Adrenal gland (tissue), 12 donors: ENCODE measurements around the gene RBM39. TPM values are rescaled to one million over a fixed set of nuclear protein-coding genes. Genes with fewer than 3 reads are reported as not detected.
"Not testable (repeated sequence)": the region's sequence is repeated elsewhere in the genome, so short reads cannot be mapped to it uniquely, and the experiment has no call there.

Experiments
- DNase-seq, 7 donors: peaks; one replicate each; pipeline ENCODE4 v3.0.0-alpha.2; 2019 to 2020
- H3K27ac ChIP-seq, 5 donors: fragments of 200-600 bp; sonication (generic) in 4 of 5; 1 replicate in 3 of 5; 2 replicates in 2 of 5; pipeline versions ENCODE4 v1.5.1 to v1.8.0; 2016 to 2020; ENCODE audit warnings: mild to moderate bottlenecking in 1 of 5
- H3K27me3 ChIP-seq: fragments of 200-600 bp; 2 replicates; pipeline ENCODE4 v1.8.0; 2021
- H3K36me3 ChIP-seq, 2 donors: fragments of 200-600 bp; replicated peaks in 1 of 2; 1 replicate in 1 of 2; 2 replicates in 1 of 2; pipeline versions ENCODE4 v1.5.1 to v1.8.0; 2018 to 2022
- H3K4me1 ChIP-seq, 2 donors: fragments of 200-600 bp; replicated peaks in 1 of 2; 1 replicate in 1 of 2; 2 replicates in 1 of 2; pipeline versions ENCODE4 v1.5.1 to v1.8.0; 2018 to 2021
- H3K4me3 ChIP-seq, 4 donors: fragments of 200-600 bp; sonication (generic) in 3 of 4; one replicate each; pipeline ENCODE4 v1.5.1; 2016 to 2018
- H3K9me3 ChIP-seq, 3 donors: fragments of 200-600 bp; sonication (generic) in 1 of 3; replicated peaks in 1 of 3; 1 replicate in 2 of 3; 2 replicates in 1 of 3; pipeline versions ENCODE4 v1.5.1 to v1.8.0; 2016 to 2021
- POLR2A ChIP-seq, 2 donors: fragments of 450-650 bp; IDR thresholded peaks; one replicate each; pipeline ENCODE4 v1.6.1; 2017; ENCODE audit warnings: antibody characterized with exemption in 2 of 2, mild to moderate bottlenecking in 2 of 2, moderate library complexity in 1 of 2
- WGBS, 4 donors: extraction: QIAGEN DNeasy Blood & Tissue Kit in 2 of 4; methylation state at CpG; one replicate each; pipeline versions ENCODE4 v1.1.5 to v1.1.7; 2013 to 2017; 5-methylcytosine and 5-hydroxymethylcytosine counted together
- intact Hi-C, 2 donors: fragments of 100-400 bp; cut with DNase I; formaldehyde crosslinking; loops; one replicate each; pipeline versions ENCODE4 v1.14.1 to v1.15.0; 2022 to 2023
- polyA plus RNA-seq, 3 donors: library from polyadenylated mRNA; stranded (reverse); fragments of 200-250 nt in 2 of 3; fragments of 350-450 nt in 1 of 3; fragmentation: Illumina TruSeq in 1 of 3; extraction: RNeasy Lipid Tissue Mini Kit (QIAGEN cat#74804) in 1 of 3; gene quantifications; one replicate each; pipeline ENCODE4 v1.2.3, GENCODE V29; 2013 to 2014
- total RNA-seq, 9 donors: library from RNA; depleted of rRNA in 4 of 9; stranded (reverse); fragments of >200 nt in 4 of 9; fragments of 120-200 nt in 1 of 9; fragmentation: NEBNext Ultra II Directional in 1 of 9; extraction: Animal tissue kit (Norgen Biotek cat#: 25700) in 1 of 9; gene quantifications; one replicate each; pipeline versions ENCODE4 v1.1.0 to v1.2.4, GENCODE V29; 2013 to 2023
- TF ChIP-seq, protein P1 (sequence below), 6 experiments: fragments of 450-650 bp in 4 of 6; fragments of 200-600 bp in 2 of 6; sonication (generic) in 1 of 6; IDR thresholded peaks; 1 replicate in 5 of 6; 2 replicates in 1 of 6; pipeline versions ENCODE4 v1.5.1 to v1.8.0; 2016 to 2021; ENCODE audit warnings: antibody characterized with exemption in 6 of 6, mild to moderate bottlenecking in 2 of 6, moderate library complexity in 1 of 6
- donor health status: healthy with polysubstance abuse.
- donor health status: Bipolar disorder and iron deficiency.
- donor health status: DM: yes; HTN: yes; CAD: no.
- donor health status: DM: no; HTN: no; CAD: no.
- donor health status: DM: no; HTN: no; CAD: no.
- donor health status: DM: yes; HTN: yes; CAD: no.

The RBM39 gene
- total and polyA plus RNA-seq, 12 donors = 111 to 714 (median 267) TPM

DNA sequence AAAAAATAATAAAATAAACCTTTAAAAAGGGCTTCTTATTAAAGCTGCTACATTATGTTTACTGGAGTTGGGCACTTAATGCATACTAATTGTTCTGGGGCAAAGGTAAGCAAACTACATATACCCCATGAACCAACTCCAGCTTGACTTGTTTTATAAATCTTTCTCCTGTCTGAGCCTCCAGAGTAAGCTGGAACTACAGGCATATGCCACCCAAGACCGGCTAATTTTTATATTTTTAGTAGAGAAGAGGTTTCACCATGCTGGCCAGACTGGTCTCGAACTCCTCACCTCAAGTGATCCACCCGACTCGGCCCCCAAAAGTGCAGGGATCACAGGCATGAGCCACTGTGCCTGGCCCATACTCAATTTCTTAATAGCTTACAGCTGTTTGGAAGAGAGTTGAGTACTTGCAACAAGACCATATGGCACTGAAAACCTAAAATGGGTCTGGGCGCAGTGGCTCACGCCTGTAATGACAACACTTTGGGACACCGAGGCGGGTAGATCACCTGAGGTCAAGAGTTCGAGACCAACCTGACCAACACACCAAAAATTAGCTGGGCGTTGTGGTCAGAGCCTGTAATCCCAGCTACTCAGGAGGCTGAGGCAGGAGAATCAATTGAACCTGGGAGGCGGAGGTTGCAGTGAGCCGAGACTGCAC is 23.0 kb downstream of the RBM39 start:
- peaks cover 0 to 100% of the 10 kb centered on the region in 2 donors for H3K36me3 ChIP-seq
- no peaks in the 10 kb centered on the region for H3K27me3 ChIP-seq
- no peak overlapping the region for H3K4me3 ChIP-seq
- H3K9me3 ChIP-seq = no peaks in the 10 kb centered on the region
- intact Hi-C loops = no loop called here
- WGBS, 4 donors = 84 to 90% (median 86%) methylated on average over 12 of the region's 12 CpGs
- peaks cover 0 to 21% of the 10 kb centered on the region in 2 donors for H3K4me1 ChIP-seq
- peak in 1 of 7 donors; percentile 55 for DNase-seq
- H3K27ac ChIP-seq = no peak overlapping the region
- TF ChIP-seq, protein P1, sequence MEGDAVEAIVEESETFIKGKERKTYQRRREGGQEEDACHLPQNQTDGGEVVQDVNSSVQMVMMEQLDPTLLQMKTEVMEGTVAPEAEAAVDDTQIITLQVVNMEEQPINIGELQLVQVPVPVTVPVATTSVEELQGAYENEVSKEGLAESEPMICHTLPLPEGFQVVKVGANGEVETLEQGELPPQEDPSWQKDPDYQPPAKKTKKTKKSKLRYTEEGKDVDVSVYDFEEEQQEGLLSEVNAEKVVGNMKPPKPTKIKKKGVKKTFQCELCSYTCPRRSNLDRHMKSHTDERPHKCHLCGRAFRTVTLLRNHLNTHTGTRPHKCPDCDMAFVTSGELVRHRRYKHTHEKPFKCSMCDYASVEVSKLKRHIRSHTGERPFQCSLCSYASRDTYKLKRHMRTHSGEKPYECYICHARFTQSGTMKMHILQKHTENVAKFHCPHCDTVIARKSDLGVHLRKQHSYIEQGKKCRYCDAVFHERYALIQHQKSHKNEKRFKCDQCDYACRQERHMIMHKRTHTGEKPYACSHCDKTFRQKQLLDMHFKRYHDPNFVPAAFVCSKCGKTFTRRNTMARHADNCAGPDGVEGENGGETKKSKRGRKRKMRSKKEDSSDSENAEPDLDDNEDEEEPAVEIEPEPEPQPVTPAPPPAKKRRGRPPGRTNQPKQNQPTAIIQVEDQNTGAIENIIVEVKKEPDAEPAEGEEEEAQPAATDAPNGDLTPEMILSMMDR (IDR thresholded peaks at IDR 0.05) = no peak
- TF ChIP-seq POLR2A (IDR thresholded peaks at IDR 0.05) = no peak

DNA sequence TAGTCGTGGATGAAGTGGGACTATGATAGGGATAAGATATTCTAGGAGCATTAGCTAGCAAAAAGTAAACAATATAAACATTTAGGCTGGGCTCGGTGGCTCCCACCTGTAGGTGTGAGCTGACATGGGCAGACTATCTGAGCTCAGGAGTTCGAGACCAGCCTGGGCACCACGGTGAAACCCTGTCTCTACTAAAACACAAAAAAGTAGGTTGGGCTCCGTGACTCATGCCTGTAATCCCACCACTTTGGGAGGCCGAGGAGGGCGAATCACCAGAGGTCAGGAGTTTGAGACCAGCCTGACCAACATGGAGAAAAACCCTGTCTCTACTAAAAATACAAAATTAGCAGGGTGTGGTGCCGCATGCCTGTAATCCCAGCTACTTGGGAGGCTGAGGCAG is 23.7 kb downstream of the RBM39 start:
- WGBS, 4 donors = 75 to 82% (median 79%) methylated on average over 8 of the region's 8 CpGs
- H3K27ac ChIP-seq, H3K4me3 ChIP-seq, H3K9me3 ChIP-seq, H3K27me3 ChIP-seq, intact Hi-C loops, DNase-seq: not testable (repeated sequence)
- H3K4me1 ChIP-seq = peaks cover 0 to 16% of the 10 kb centered on the region in 2 donors
- H3K36me3 ChIP-seq = peaks cover 0 to 100% of the 10 kb centered on the region in 2 donors

DNA sequence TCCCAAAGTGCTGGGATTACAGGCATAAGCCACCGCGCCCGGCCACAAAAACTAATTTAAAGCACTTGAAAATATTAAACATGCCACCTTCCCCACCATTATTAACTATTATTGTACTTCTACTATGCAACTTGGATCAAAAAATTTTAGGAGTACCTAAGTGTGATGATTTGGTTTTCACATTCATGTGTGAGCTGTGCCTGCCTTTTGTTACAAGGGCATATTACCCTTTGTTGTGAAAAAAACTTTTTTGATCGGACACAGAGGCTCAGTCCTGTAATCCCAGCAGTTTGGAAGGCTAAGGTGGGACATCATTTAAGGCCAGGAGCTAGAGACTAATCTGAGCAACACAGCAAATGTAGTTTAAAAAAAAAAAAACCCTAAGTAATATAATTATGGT is 25.7 kb downstream of the RBM39 start:
- WGBS, 4 donors = 87 to 95% (median 93%) methylated on average over 4 of the region's 4 CpGs
- no peak for TF ChIP-seq POLR2A (IDR thresholded peaks at IDR 0.05)
- TF ChIP-seq, protein P1 (IDR thresholded peaks at IDR 0.05) = no peak
- Histone ChIP-seq H3K27me3 (no peaks in the 10 kb centered on the region), H3K36me3 (peaks cover 0 to 98% of the 10 kb centered on the region in 2 donors), H3K4me3 (no peak overlapping the region), H3K27ac (no peak overlapping the region), H3K4me1 (peaks cover 0 to 14% of the 10 kb centered on the region in 2 donors), H3K9me3 (no peaks in the 10 kb centered on the region)
- intact Hi-C loops = no loop called here
- no peak for DNase-seq

DNA sequence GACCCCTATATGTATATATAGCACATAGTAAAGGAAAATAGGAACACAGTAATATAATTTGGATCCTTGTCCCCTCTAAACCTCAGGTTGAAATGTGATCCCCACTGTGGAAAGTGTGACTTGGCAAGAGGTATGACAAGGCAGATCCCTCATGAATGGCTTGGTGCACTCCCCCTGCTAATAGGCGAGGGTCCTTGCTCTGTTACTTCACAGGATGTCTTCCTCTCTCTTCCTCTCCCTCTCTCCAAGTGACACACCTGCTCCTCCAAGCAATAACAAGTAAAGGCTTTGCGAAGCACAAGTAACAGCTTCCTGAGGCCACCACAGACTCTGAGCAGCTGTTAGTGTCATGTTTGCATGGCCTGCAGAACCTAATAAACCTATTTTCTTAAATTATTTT is 26.4 kb downstream of the RBM39 start:
- intact Hi-C loops = no loop called here
- no peak overlapping the region for H3K4me3 ChIP-seq
- H3K27ac ChIP-seq = no peak overlapping the region
- no peaks in the 10 kb centered on the region for H3K9me3 ChIP-seq
- peaks cover under 1 to 14% of the 10 kb centered on the region in 2 donors for H3K4me1 ChIP-seq
- TF ChIP-seq POLR2A (IDR thresholded peaks at IDR 0.05) = no peak
- TF ChIP-seq, protein P1 (IDR thresholded peaks at IDR 0.05) = no peak
- no peak for DNase-seq
- 90 to 97% (median 95%) methylated on average over 2 of the region's 2 CpGs for WGBS, 4 donors
- H3K36me3 ChIP-seq = peaks cover 0 to 98% of the 10 kb centered on the region in 2 donors
- H3K27me3 ChIP-seq = no peaks in the 10 kb centered on the region

DNA sequence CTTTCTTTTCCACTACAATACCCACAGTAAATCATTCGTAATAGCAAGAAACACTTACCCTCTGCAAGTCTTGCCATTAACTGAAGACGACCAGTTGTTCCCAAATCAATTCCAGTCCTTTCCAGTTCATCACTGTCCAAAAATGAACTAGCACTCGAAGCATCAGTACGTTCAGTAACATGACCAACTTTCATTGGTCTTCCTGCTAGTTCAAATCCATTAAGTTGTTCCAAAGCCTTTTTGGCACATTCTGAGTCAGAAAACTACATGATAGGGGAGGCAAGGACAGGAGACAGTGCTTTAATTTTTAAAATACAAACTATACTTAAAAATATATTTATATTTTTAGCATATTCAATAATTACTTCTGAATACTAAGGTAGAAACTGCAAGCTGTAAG is 27.9 kb downstream of the RBM39 start:
- Histone ChIP-seq H3K36me3 (peaks cover 0 to 97% of the 10 kb centered on the region in 2 donors), H3K4me1 (peaks cover 3 to 27% of the 10 kb centered on the region in 2 donors), H3K4me3 (no peak overlapping the region), H3K9me3 (no peaks in the 10 kb centered on the region), H3K27me3 (no peaks in the 10 kb centered on the region), H3K27ac (no peak overlapping the region)
- WGBS, 4 donors = 56 to 66% (median 62%) methylated on average over 4 of the region's 4 CpGs
- no peak for DNase-seq
- intact Hi-C loops = no loop called here
- TF ChIP-seq, protein P1 (IDR thresholded peaks at IDR 0.05) = no peak
- TF ChIP-seq POLR2A (IDR thresholded peaks at IDR 0.05) = no peak

DNA sequence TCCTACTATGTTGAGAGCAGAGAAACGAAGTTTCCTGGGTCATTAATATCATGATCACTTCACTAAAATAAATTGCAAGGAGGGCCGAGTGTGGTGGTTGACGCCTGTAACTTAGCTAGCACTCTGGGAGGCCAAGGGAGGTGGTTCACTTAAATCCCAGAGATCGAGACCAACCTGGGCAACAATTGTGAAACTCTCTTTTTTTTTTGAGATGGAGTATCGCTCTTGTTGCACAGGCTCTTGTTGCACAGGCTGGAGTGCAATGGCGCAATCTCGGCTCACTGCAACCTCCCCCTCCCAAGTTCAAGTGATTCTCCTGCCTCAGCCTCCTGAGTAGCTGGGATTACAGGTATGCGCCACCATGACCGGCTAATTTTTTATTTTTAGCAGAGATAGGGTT is 28.9 kb downstream of the RBM39 start:
- Histone ChIP-seq H3K36me3 (peaks cover 0 to 97% of the 10 kb centered on the region in 2 donors), H3K4me1 (peaks cover 3 to 34% of the 10 kb centered on the region in 2 donors)
- H3K9me3 ChIP-seq, H3K4me3 ChIP-seq, H3K27me3 ChIP-seq, DNase-seq, H3K27ac ChIP-seq, intact Hi-C loops: not testable (repeated sequence)
- 79 to 87% (median 83%) methylated on average over 8 to 9 of the region's 9 CpGs for WGBS, 4 donors
